HepG2 (cell line): ENCODE results near the gene EIF4G1. TPM values are rescaled to one million over a fixed set of nuclear protein-coding genes. Genes with fewer than 3 reads are reported as not detected.
A peak's percentile ranks its signal among the peaks of the same experiment; 100 is the strongest.

Source experiments
- ATAC-seq: fragments of 200-7000 bp; cut with Tn5 transposase; 3 replicates; pipeline ENCODE4 v1.9.1; 2020; ENCODE audit warnings: mild to moderate bottlenecking, moderate library complexity
- BruUV-seq: library from RNA; stranded (reverse); fragments of 400-500 nt; replicated peaks from 2 replicates; lab custom pipeline; 2021; lab: Mats Ljungman, UMichigan
- CTCF ChIA-PET: fragments of 300-600 bp; formaldehyde crosslinking; extraction: SDS; loops from one replicate; lab custom pipeline; 2021; ENCODE audit warnings: low total read pairs, inconsistent platforms, low intra/inter-chr PET ratio; lab: Yijun Ruan, JAX
- POLR2A ChIA-PET: fragments of 350-600 bp; sonication (Branson Sonifier 250); formaldehyde crosslinking; loops from one replicate; lab custom pipeline; 2020; ENCODE audit warnings: antibody characterized with exemption, inconsistent platforms; lab: Yijun Ruan, JAX
- DNase-seq: peaks from one replicate; pipeline ENCODE4 v3.0.0-alpha.2; 2015; ENCODE audit warnings: low spot score
- FAIRE-seq: peaks from 3 replicates; lab custom pipeline; 2011; peaks lifted over from hg19 to GRCh38; lab: Jason Lieb, UNC
- H2AFZ ChIP-seq: one replicate; pipeline ENCODE4 v1.6.1; 2011; ENCODE audit warnings: low read length, inconsistent platforms
- H3K27ac ChIP-seq: fragments of 300-600 bp; 3 replicates; pipeline ENCODE4 v1.8.0; 2011; ENCODE audit warnings: mixed run types, mild to moderate bottlenecking, mixed read lengths, low read length, inconsistent platforms; ENCODE audit not compliant: insufficient read depth; ENCODE audit errors: extremely low read length
- H3K27me3 ChIP-seq, 2 experiments: fragments of 200-600 bp in 1 of 2; 2 replicates in 1 of 2; 3 replicates in 1 of 2; pipeline versions ENCODE4 v1.6.0 to v1.8.0; 2011; ENCODE audit warnings: low read length in 2 of 2, mild to moderate bottlenecking in 2 of 2, moderate library complexity in 2 of 2, inconsistent platforms in 1 of 2; ENCODE audit not compliant: insufficient read depth in 2 of 2, control insufficient read depth in 1 of 2
- H3K36me3 ChIP-seq, 2 experiments: fragments of 200-600 bp in 1 of 2; replicated peaks in 1 of 2; 2 replicates in 1 of 2; 3 replicates in 1 of 2; pipeline versions ENCODE4 v1.5.1 to v1.8.0; 2011; ENCODE audit warnings: low read length in 2 of 2, inconsistent platforms in 1 of 2; ENCODE audit not compliant: insufficient read depth in 2 of 2, control insufficient read depth in 1 of 2
- H3K4me1 ChIP-seq: 2 replicates; pipeline ENCODE4 v1.5.1; 2012; ENCODE audit warnings: low read length, inconsistent platforms; ENCODE audit not compliant: insufficient read depth
- H3K4me2 ChIP-seq: 2 replicates; pipeline ENCODE4 v1.6.0; 2011; ENCODE audit warnings: low read depth, low read length, inconsistent platforms
- H3K4me3 ChIP-seq, 3 experiments: fragments of 200-600 bp in 1 of 3; sonication (generic), shearing (Covaris generic) in 1 of 3; replicated peaks in 1 of 3; 2 replicates each; pipeline ENCODE4 v1.5.1; 2011 to 2016; ENCODE audit warnings: low read length in 3 of 3, inconsistent platforms in 2 of 3, low read depth in 2 of 3, mild to moderate bottlenecking in 2 of 3, control low read depth in 1 of 3, mixed read lengths in 1 of 3; ENCODE audit not compliant: insufficient read depth in 1 of 3
- H3K79me2 ChIP-seq: one replicate; pipeline ENCODE4 v1.6.1; 2011; ENCODE audit warnings: low read length, inconsistent platforms; ENCODE audit not compliant: insufficient read depth
- H3K9ac ChIP-seq: 2 replicates; pipeline ENCODE4 v1.6.0; 2011; ENCODE audit warnings: mild to moderate bottlenecking, low read depth, low read length, inconsistent platforms; ENCODE audit not compliant: insufficient read depth
- H3K9me3 ChIP-seq: 2 replicates; pipeline ENCODE4 v1.5.1; 2012; ENCODE audit warnings: mild to moderate bottlenecking, low read length
- H4K20me1 ChIP-seq: 2 replicates; pipeline ENCODE4 v1.6.0; 2011; ENCODE audit warnings: inconsistent platforms, mild to moderate bottlenecking, low read length, moderate library complexity; ENCODE audit not compliant: insufficient read depth
- ELF3 ChIP-seq: IDR thresholded peaks from 2 replicates; pipeline ENCODE4 v1.6.1; 2016; ENCODE audit warnings: missing genetic modification reagents, missing compliant biosample characterization
- FOXA1 ChIP-seq, 2 experiments: fragments of 450-650 bp in 1 of 2; sonication (generic) in 1 of 2; formaldehyde crosslinking in 1 of 2; IDR thresholded peaks; 2 replicates each; pipeline versions ENCODE4 v1.4.0 to v1.6.1; 2016 to 2020; ENCODE audit warnings: missing genetic modification reagents in 1 of 2
- JUND ChIP-seq: sonication (generic); formaldehyde crosslinking; IDR thresholded peaks from 2 replicates; pipeline ENCODE4 v1.8.0; 2022; ENCODE audit warnings: mild to moderate bottlenecking, missing genetic modification reagents
- NRL ChIP-seq: sonication (generic); formaldehyde crosslinking; IDR thresholded peaks from 2 replicates; pipeline ENCODE4 v1.5.0; 2020; ENCODE audit warnings: missing genetic modification reagents, mild to moderate bottlenecking, moderate library complexity, borderline replicate concordance
- ZBTB21 ChIP-seq: sonication (generic); formaldehyde crosslinking; IDR thresholded peaks from 2 replicates; pipeline ENCODE4 v1.4.0; 2020; ENCODE audit warnings: missing genetic modification reagents
- ZNF768 ChIP-seq: sonication (generic); formaldehyde crosslinking; IDR thresholded peaks from 2 replicates; pipeline ENCODE4 v1.4.0; 2020; ENCODE audit warnings: missing genetic modification reagents
- WGBS: methylation state at CpG from one replicate; pipeline ENCODE4 v1.1.6; 2017; ENCODE audit warnings: low lambda C conversion rate; 5-methylcytosine and 5-hydroxymethylcytosine counted together
- in situ Hi-C: cut with HindIII; loops from 2 replicates; pipeline ENCODE4 v1.10.0; 2017; ENCODE audit warnings: low pct_unique_long_range_greater_than_20kb; ENCODE audit not compliant: extremely low pct_ligation_motif_present
- intact Hi-C: fragments of 100-400 bp; cut with micrococcal nuclease; formaldehyde crosslinking; loops from one replicate; pipeline ENCODE4 v1.10.0; 2022; ENCODE audit not compliant: unreplicated experiment
- polyA plus RNA-seq, 8 experiments: library from polyadenylated mRNA; depleted of rRNA in 3 of 8; stranded (reverse) in 7 of 8; unstranded in 1 of 8; fragments of >200 nt; fragmentation: Illumina TruSeq in 4 of 8; extraction: Trizol in 4 of 8; gene quantifications; 2 replicates each; pipeline versions ENCODE4 v1.2.1 to v1.2.3, GENCODE V29; 2011 to 2016; ENCODE audit warnings: low read depth in 4 of 8, missing spikeins in 1 of 8, mixed read lengths in 1 of 8; ENCODE audit not compliant: insufficient read depth in 1 of 8
- total RNA-seq, 5 experiments: library from RNA; depleted of rRNA; stranded (reverse); fragments of >200 nt; fragmentation: Illumina TruSeq; extraction: Trizol; gene quantifications; 2 replicates each; pipeline ENCODE4 v1.2.3, GENCODE V29; 2016; ENCODE audit warnings: low read depth in 1 of 5
- TF ChIP-seq, protein P1 (sequence below): sonication (generic); formaldehyde crosslinking; IDR thresholded peaks from 2 replicates; pipeline ENCODE4 v1.9.0; 2022; ENCODE audit warnings: missing genetic modification reagents, mild to moderate bottlenecking, borderline replicate concordance
- TF ChIP-seq, protein P2 (sequence below): sonication (generic); formaldehyde crosslinking; IDR thresholded peaks from 2 replicates; pipeline ENCODE4 v1.5.1; 2020; ENCODE audit warnings: missing genetic modification reagents, mild to moderate bottlenecking, borderline replicate concordance
- TF ChIP-seq, protein P3 (sequence below): sonication (generic); formaldehyde crosslinking; conservative IDR thresholded peaks from 2 replicates; pipeline ENCODE4 v1.8.1; 2023; ENCODE audit warnings: missing genetic modification reagents
- TF ChIP-seq, protein P4 (sequence below): sonication (generic); formaldehyde crosslinking; conservative IDR thresholded peaks from 2 replicates; pipeline ENCODE4 v1.4.0; 2020; ENCODE audit warnings: missing genetic modification reagents

The EIF4G1 gene
- total and polyA plus RNA-seq, 2 of the 13 experiments (the other 11 are each of a cell fraction or from before 2014, with no cell fraction given), result 208 to 213 TPM

DNA sequence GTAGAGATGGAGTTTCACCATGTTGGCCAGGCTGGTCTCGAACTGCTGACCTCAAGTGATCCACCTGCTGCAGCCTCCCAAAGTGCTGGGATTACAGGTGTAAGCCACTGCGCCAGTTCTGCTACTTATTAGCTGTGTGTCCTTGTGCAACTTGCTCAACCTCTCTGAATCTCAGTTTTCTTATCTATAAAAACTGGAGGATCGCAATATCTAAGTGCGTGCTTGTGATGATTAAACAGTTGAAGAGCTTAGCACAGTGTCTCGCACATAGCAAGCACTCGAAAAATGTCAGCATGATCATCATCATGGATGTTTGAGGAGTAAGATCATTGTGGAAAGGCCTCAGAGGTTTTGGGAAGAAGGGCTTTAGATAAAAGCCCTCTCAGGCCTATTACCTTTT lies 36.2 kb downstream of the EIF4G1 start:
- H3K27ac ChIP-seq, result no peak overlapping the region
- FAIRE-seq, result no peak
- ATAC-seq, result no peak
- no TSS peak for BruUV-seq
- no peaks in the 10 kb centered on the region for H3K79me2 ChIP-seq
- no peak overlapping the region for H3K4me3 ChIP-seq
- H2AFZ ChIP-seq, result no peak overlapping the region
- DNase-seq, result no peak
- intact Hi-C loops, result no loop called here
- H3K9ac ChIP-seq, result no peak overlapping the region
- H3K9me3 ChIP-seq, result no peaks in the 10 kb centered on the region
- in situ Hi-C loops, result loop anchor here (5.0 kb wide), 1 partner anchor 192 kb away; no protein-coding TSS in a partner anchor
- TF ChIP-seq ZBTB21 (no peak), ZNF768 (CRISPR knock-in tag) (peak; percentile 89), ELF3 (no peak)
- CTCF ChIA-PET, result no interaction called here
- POLR2A ChIA-PET, result interaction anchor here (2.8 kb wide), 1 partner anchor 11 kb away, joined by 11 read pairs; the partner anchor contains the start of genes CLCN2 and POLR2H
- H3K27me3 ChIP-seq, result no peaks in the 10 kb centered on the region
- no peak overlapping the region for H3K4me2 ChIP-seq
- H3K36me3 ChIP-seq, result peaks cover 12 to 35% of the 10 kb centered on the region in 2 experiments; a peak in 4 of 5 replicates
- 93% methylated on average over 6 of the region's 6 CpGs for WGBS
- H3K4me1 ChIP-seq, result peaks cover 27% of the 10 kb centered on the region
- no peaks in the 10 kb centered on the region for H4K20me1 ChIP-seq

DNA sequence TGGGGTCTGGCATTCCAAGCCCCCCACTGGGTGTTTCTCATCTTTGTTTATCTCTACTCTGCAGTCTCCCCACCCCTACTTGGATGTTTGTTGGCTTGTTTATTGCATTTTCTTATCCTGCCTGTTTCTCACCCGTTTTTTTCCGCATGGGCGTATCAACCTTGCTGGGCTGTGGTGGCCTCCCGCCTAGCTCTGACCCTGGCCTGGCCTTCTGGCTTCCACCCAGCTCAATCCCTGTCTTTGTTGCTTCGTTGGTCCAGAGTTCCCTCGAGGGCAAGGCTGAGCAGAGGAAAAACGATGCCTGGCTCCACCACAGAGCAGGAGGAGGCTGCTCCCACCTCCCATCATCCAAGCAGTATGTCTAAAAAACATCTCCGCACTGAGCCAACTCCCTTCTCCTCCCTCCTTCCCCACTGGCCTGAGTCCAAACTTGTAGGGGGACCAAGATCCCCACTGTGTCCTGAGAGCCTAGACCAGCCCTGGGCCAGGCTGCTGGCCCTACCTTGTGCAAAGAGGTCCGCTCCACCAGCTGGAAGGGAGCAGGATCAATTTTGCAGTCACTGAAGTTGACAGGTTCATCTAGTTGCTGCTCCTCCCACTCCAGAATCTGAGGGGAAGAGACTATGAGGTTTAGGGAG lies 37.2 kb downstream of the EIF4G1 start:
- Histone ChIP-seq H3K4me2 (no peak overlapping the region), H3K27me3 (no peaks in the 10 kb centered on the region), H2AFZ (no peak overlapping the region), H3K4me3 (no peak overlapping the region), H3K79me2 (no peaks in the 10 kb centered on the region), H3K4me1 (peaks cover 23% of the 10 kb centered on the region), H3K9me3 (no peaks in the 10 kb centered on the region), H4K20me1 (no peaks in the 10 kb centered on the region), H3K9ac (no peak overlapping the region), H3K36me3 (peaks cover 13 to 39% of the 10 kb centered on the region in 2 experiments; a peak in 4 of 5 replicates), H3K27ac (no peak overlapping the region)
- TSS peak; percentile 32 for BruUV-seq
- POLR2A ChIA-PET, result interaction anchor here (2.8 kb wide), 1 partner anchor 10 kb away, joined by 11 read pairs; the partner anchor contains the start of genes CLCN2 and POLR2H
- DNase-seq, result no peak
- peak; percentile 10; the same call in 2 of the 3 replicates for ATAC-seq
- 64% methylated on average over 8 of the region's 9 CpGs for WGBS
- in situ Hi-C loops (loop anchor here (5.0 kb wide), 1 partner anchor 191 kb away; no protein-coding TSS in a partner anchor), intact Hi-C loops (no loop called here)
- CTCF ChIA-PET, result no interaction called here
- FAIRE-seq, result no peak
- TF ChIP-seq, protein P1, sequence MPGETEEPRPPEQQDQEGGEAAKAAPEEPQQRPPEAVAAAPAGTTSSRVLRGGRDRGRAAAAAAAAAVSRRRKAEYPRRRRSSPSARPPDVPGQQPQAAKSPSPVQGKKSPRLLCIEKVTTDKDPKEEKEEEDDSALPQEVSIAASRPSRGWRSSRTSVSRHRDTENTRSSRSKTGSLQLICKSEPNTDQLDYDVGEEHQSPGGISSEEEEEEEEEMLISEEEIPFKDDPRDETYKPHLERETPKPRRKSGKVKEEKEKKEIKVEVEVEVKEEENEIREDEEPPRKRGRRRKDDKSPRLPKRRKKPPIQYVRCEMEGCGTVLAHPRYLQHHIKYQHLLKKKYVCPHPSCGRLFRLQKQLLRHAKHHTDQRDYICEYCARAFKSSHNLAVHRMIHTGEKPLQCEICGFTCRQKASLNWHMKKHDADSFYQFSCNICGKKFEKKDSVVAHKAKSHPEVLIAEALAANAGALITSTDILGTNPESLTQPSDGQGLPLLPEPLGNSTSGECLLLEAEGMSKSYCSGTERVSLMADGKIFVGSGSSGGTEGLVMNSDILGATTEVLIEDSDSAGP (CRISPR knock-in tag), result peak; percentile 15; the same call in 1 of the 2 replicates
- TF ChIP-seq NRL (CRISPR knock-in tag) (no peak), FOXA1 (IDR thresholded peaks at IDR 0.05) (no peak), FOXA1 (CRISPR knock-in tag; IDR thresholded peaks at IDR 0.05) (no peak), JUND (CRISPR knock-in tag) (no peak)
- TF ChIP-seq, protein P2, sequence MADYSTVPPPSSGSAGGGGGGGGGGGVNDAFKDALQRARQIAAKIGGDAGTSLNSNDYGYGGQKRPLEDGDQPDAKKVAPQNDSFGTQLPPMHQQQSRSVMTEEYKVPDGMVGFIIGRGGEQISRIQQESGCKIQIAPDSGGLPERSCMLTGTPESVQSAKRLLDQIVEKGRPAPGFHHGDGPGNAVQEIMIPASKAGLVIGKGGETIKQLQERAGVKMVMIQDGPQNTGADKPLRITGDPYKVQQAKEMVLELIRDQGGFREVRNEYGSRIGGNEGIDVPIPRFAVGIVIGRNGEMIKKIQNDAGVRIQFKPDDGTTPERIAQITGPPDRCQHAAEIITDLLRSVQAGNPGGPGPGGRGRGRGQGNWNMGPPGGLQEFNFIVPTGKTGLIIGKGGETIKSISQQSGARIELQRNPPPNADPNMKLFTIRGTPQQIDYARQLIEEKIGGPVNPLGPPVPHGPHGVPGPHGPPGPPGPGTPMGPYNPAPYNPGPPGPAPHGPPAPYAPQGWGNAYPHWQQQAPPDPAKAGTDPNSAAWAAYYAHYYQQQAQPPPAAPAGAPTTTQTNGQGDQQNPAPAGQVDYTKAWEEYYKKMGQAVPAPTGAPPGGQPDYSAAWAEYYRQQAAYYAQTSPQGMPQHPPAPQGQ (CRISPR knock-in tag), result no peak
- TF ChIP-seq, protein P3, sequence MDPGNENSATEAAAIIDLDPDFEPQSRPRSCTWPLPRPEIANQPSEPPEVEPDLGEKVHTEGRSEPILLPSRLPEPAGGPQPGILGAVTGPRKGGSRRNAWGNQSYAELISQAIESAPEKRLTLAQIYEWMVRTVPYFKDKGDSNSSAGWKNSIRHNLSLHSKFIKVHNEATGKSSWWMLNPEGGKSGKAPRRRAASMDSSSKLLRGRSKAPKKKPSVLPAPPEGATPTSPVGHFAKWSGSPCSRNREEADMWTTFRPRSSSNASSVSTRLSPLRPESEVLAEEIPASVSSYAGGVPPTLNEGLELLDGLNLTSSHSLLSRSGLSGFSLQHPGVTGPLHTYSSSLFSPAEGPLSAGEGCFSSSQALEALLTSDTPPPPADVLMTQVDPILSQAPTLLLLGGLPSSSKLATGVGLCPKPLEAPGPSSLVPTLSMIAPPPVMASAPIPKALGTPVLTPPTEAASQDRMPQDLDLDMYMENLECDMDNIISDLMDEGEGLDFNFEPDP, result no peak
- TF ChIP-seq, protein P4, sequence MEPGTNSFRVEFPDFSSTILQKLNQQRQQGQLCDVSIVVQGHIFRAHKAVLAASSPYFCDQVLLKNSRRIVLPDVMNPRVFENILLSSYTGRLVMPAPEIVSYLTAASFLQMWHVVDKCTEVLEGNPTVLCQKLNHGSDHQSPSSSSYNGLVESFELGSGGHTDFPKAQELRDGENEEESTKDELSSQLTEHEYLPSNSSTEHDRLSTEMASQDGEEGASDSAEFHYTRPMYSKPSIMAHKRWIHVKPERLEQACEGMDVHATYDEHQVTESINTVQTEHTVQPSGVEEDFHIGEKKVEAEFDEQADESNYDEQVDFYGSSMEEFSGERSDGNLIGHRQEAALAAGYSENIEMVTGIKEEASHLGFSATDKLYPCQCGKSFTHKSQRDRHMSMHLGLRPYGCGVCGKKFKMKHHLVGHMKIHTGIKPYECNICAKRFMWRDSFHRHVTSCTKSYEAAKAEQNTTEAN (CRISPR knock-in tag), result no peak
